ENCODE data around the gene GTF3C2. TPM values are rescaled to one million over a fixed set of nuclear protein-coding genes. Genes with fewer than 3 reads are reported as not detected.

GTF3C2 gene
- total RNA-seq, 4 donors from 2014 or later, result 55.7 to 79.2 (median 63.6) TPM

GRCh38 chr2:27380626-27381545, 24.3 kb upstream of the GTF3C2 start, which contains the start of gene ZNF513:
ZNF513 (minus strand) TSS chr2:27380734; CDS start chr2:27380526, 208 bp downstream.
- in situ Hi-C loops (cut with MboI; ENCODE audit: low pct_ligation_motif_present in 1 of 4, low pct_unique_long_range_greater_than_20kb in 1 of 4, low sequenced_read_pairs in 3 of 4), result no loop called here
- Histone ChIP-seq H3K27me3 (no peaks in the 10 kb centered on the region), H3K27ac (peak within 1 kb of the TSS; percentile 90 to 95 (median 94)), H3K36me3 (peaks cover 0 to 40% (median 19%) of the 10 kb centered on the region in 4 donors), H3K4me1 (peaks cover 8 to 25% (median 19%) of the 10 kb centered on the region in 4 donors), H3K4me3 (peak within 1 kb of the TSS; percentile 45 to 81 (median 78)), H3K9me3 (no peaks in the 10 kb centered on the region)
- 26% methylated on average over 14 to 47 of the region's 67 CpGs for WGBS, 2 donors (ENCODE audit: low coverage in 1 of 2)
- peak; percentile 97 for DNase-seq
- TF ChIP-seq EP300 (IDR thresholded peaks at IDR 0.05; ENCODE audit: low read depth), result no peak
- TF ChIP-seq POLR2A (IDR thresholded peaks at IDR 0.05), result peak; percentile 67
- TF ChIP-seq POLR2AphosphoS5 (IDR thresholded peaks at IDR 0.05), result peak; percentile 81 to 92 (median 87)
- no peak for TF ChIP-seq CTCF (IDR thresholded peaks at IDR 0.05)
- intact Hi-C loops (cut with DNase I; ENCODE audit: low total_unique reads), result loop anchor here (5.0 kb wide), 1 partner anchor 46 kb away; the partner anchor contains the start of gene NRBP1

GRCh38 chr2:27379836-27380625, 23.5 kb upstream of the GTF3C2 start:
- Histone ChIP-seq H3K4me1 (peaks cover 8 to 25% (median 19%) of the 10 kb centered on the region in 4 donors), H3K27me3 (no peaks in the 10 kb centered on the region), H3K36me3 (peaks cover 0 to 43% (median 21%) of the 10 kb centered on the region in 4 donors), H3K9me3 (no peaks in the 10 kb centered on the region), H3K27ac (peak overlapping the region; percentile 90 to 95 (median 94)), H3K4me3 (peak overlapping the region; percentile 45 to 81 (median 78))
- peak; percentile 73 for DNase-seq
- 0 to 2% methylated on average over 6 to 26 of the region's 35 CpGs for WGBS, 2 donors (ENCODE audit: low coverage in 1 of 2)
- TF ChIP-seq POLR2A (IDR thresholded peaks at IDR 0.05), result peak; percentile 73
- TF ChIP-seq EP300 (IDR thresholded peaks at IDR 0.05; ENCODE audit: low read depth), result no peak
- TF ChIP-seq POLR2AphosphoS5 (IDR thresholded peaks at IDR 0.05), result peak; percentile 3 to 61 (median 54)
- TF ChIP-seq CTCF (IDR thresholded peaks at IDR 0.05), result no peak
- in situ Hi-C loops (cut with MboI; ENCODE audit: low pct_ligation_motif_present in 1 of 4, low pct_unique_long_range_greater_than_20kb in 1 of 4, low sequenced_read_pairs in 3 of 4) (no loop called here), intact Hi-C loops (cut with DNase I; ENCODE audit: low total_unique reads) (loop anchor here (5.0 kb wide), 1 partner anchor 47 kb away; the partner anchor contains the start of gene NRBP1)

GRCh38 chr2:27379383-27379835, 22.8 kb upstream of the GTF3C2 start:
- Histone ChIP-seq H3K27ac (peak overlapping the region; percentile 90 to 95 (median 94)), H3K4me1 (peaks cover 8 to 25% (median 19%) of the 10 kb centered on the region in 4 donors), H3K4me3 (peak overlapping the region in 3 of 4 donors; percentile 77 to 81 (median 78)), H3K27me3 (no peaks in the 10 kb centered on the region), H3K9me3 (no peaks in the 10 kb centered on the region), H3K36me3 (peaks cover 0 to 43% (median 21%) of the 10 kb centered on the region in 4 donors)
- in situ Hi-C loops (cut with MboI; ENCODE audit: low pct_ligation_motif_present in 1 of 4, low pct_unique_long_range_greater_than_20kb in 1 of 4, low sequenced_read_pairs in 3 of 4) (no loop called here), intact Hi-C loops (cut with DNase I; ENCODE audit: low total_unique reads) (no loop called here)
- DNase-seq, result no peak
- 63 to 67% methylated on average over 2 of the region's 2 CpGs for WGBS, 2 donors (ENCODE audit: low coverage in 1 of 2)
- TF ChIP-seq POLR2AphosphoS5 (IDR thresholded peaks at IDR 0.05) (no peak), POLR2A (IDR thresholded peaks at IDR 0.05) (no peak), CTCF (IDR thresholded peaks at IDR 0.05) (no peak), EP300 (IDR thresholded peaks at IDR 0.05; ENCODE audit: low read depth) (no peak)

All from transverse colon (tissue), 4 donors.